Natural killer cell treated with Interleukin-12 subunit alpha and Interleukin-12 subunit beta and Interleukin-15 and Interleukin-18, amount 100 ng/mL, for 72 hours (primary cell): ENCODE results near the gene SRGAP3. TPM values are rescaled to one million over a fixed set of nuclear protein-coding genes. Genes with fewer than 3 reads are reported as not detected.
A peak's percentile ranks its signal among the peaks of the same experiment; 100 is the strongest.

Experiments used
- ATAC-seq, 2 donors: fragments of 150-1000 bp; cut with Tn5 transposase in 1 of 2; sonication (Bioruptor Pico), chemical (Tn5 transposase) in 1 of 2; 2 replicates each; pipeline ENCODE4 v1.10.0; 2021
- DNase-seq: peaks from one replicate; pipeline ENCODE4 v3.0.0; 2022; ENCODE audit warnings: low spot score
- H3K27ac Mint-ChIP-seq, 2 donors: 1 replicate in 1 of 2; 2 replicates in 1 of 2; pipeline ENCODE4 v1.8.0; 2022; ENCODE audit warnings: mixed read lengths in 2 of 2, mild to moderate bottlenecking in 1 of 2, moderate library complexity in 1 of 2
- H3K27me3 Mint-ChIP-seq, 2 donors: 1 replicate in 1 of 2; 2 replicates in 1 of 2; pipeline ENCODE4 v1.8.0; 2022; ENCODE audit warnings: mixed read lengths in 2 of 2
- H3K36me3 Mint-ChIP-seq: one replicate; pipeline ENCODE4 v1.8.0; 2022; ENCODE audit warnings: mixed read lengths
- H3K4me1 Mint-ChIP-seq, 2 donors: 1 replicate in 1 of 2; 2 replicates in 1 of 2; pipeline ENCODE4 v1.8.0; 2022; ENCODE audit warnings: low read depth in 2 of 2, mixed read lengths in 2 of 2, mild to moderate bottlenecking in 1 of 2
- H3K4me3 Mint-ChIP-seq: one replicate; pipeline ENCODE4 v1.8.0; 2022; ENCODE audit warnings: mixed read lengths
- H3K9me3 Mint-ChIP-seq: 2 replicates; pipeline ENCODE4 v1.8.0; 2022; ENCODE audit warnings: mixed read lengths
- total RNA-seq, 2 donors: library from RNA; stranded (reverse); gene quantifications; one replicate each; pipeline ENCODE4 v1.2.3, GENCODE V29; 2022

Gene SRGAP3
- total RNA-seq, 2 donors from 2014 or later: 0.33 to 1.6 TPM

DNA sequence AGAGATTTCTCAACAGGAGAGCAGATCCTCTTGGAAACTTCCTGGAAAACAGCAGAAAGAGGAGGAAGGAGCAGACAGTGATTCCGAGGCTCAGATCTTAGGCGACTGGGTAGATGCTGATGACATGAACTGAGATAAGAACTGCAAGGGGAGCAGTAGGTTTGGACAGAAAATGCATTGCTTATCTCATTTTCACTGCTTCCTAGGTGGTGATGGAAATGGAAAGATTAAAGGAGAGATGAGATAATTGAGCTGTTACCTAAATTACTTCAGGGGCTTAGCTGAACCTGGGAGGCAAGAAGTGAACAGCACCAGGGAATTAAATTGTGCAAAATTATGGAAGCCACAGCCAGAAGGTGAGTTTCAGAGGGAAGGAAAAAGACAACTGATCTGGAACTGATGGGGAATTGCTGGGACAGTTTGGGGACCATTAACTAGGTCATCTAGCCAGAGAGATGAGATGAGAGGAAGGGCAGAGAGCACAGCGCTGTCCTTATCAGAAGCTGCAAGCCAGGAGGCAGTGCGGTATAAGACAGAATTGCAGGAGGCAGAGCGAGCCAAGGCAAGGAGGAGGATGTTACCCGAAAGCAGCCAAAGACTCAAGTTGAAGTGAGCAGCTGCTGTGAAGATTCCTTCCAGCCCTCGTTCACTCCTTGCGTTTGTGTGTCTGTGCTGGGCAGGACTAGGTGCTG is 140.4 kb downstream of the SRGAP3 start:
- H3K4me1 Mint-ChIP-seq: no peaks in the 10 kb centered on the region
- no peak overlapping the region for H3K27ac Mint-ChIP-seq
- no peak for DNase-seq
- ATAC-seq: no peak
- peaks cover 2 to 7% of the 10 kb centered on the region in 2 donors for H3K27me3 Mint-ChIP-seq
- H3K36me3 Mint-ChIP-seq: no peaks in the 10 kb centered on the region
- no peak overlapping the region for H3K4me3 Mint-ChIP-seq
- no peaks in the 10 kb centered on the region for H3K9me3 Mint-ChIP-seq

DNA sequence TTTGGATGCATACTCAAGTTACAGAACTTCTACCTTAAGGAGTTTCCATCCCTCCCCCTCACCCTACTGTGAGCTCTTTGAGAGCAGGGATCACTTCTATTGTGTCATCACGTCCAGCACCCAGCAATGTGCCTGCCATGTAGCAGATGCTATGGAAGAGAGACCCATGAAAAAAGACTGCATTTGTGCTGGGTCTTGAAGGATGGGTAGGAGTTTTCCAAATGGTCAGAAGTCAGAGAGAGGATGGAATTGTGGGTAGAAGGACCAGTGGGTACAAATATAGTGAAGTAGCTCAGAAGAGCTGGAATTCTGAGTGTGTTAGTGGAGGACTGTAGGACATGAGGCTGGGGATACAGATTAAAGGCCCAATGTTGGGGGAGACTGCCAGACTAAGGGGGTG is 141.7 kb downstream of the SRGAP3 start:
- Mint-ChIP-seq H3K27ac (no peak overlapping the region), H3K27me3 (peaks cover 2 to 7% of the 10 kb centered on the region in 2 donors), H3K4me1 (no peaks in the 10 kb centered on the region), H3K4me3 (no peak overlapping the region), H3K36me3 (no peaks in the 10 kb centered on the region), H3K9me3 (no peaks in the 10 kb centered on the region)
- DNase-seq (no peak), ATAC-seq (no peak)

GRCh38 chr3:9105421-9105820 is 144.0 kb downstream of the SRGAP3 start:
- no peak for ATAC-seq
- Mint-ChIP-seq H3K9me3 (no peaks in the 10 kb centered on the region), H3K36me3 (no peaks in the 10 kb centered on the region), H3K4me3 (no peak overlapping the region), H3K27me3 (peaks cover 2 to 13% of the 10 kb centered on the region in 2 donors), H3K4me1 (no peaks in the 10 kb centered on the region), H3K27ac (no peak overlapping the region)
- no peak for DNase-seq

DNA sequence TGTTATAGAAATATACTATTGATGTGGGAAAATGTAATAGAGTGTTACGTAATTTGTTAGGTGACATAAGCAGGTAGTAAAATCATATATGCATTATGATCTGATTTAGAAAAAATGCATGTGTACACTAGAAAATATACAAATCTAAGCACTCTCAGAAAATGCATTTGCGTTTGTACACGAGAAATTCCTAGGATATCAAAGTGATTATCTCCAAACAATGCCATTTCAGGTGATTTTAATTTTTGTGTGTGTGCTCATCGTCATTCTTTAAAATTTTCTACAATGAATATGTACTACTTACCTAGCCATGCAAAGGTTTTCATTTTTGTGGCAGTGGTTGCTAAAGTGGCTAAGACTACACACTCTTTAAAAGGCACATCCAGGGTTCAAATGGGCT is 145.3 kb downstream of the SRGAP3 start:
- H3K9me3 Mint-ChIP-seq: no peaks in the 10 kb centered on the region
- DNase-seq (no peak), ATAC-seq (no peak)
- H3K4me3 Mint-ChIP-seq: no peak overlapping the region
- H3K27ac Mint-ChIP-seq: no peak overlapping the region
- no peaks in the 10 kb centered on the region for H3K4me1 Mint-ChIP-seq
- no peaks in the 10 kb centered on the region for H3K36me3 Mint-ChIP-seq
- peaks cover 0 to 12% of the 10 kb centered on the region in 2 donors for H3K27me3 Mint-ChIP-seq

GRCh38 chr3:9102240-9102981 is 147.0 kb downstream of the SRGAP3 start:
- Mint-ChIP-seq H3K36me3 (no peaks in the 10 kb centered on the region), H3K4me3 (no peak overlapping the region), H3K27me3 (peaks cover 0 to 22% of the 10 kb centered on the region in 2 donors), H3K27ac (no peak overlapping the region), H3K9me3 (no peaks in the 10 kb centered on the region), H3K4me1 (no peaks in the 10 kb centered on the region)
- ATAC-seq (no peak), DNase-seq (no peak)

GRCh38 chr3:9101286-9101685 is 148.2 kb downstream of the SRGAP3 start:
- H3K4me1 Mint-ChIP-seq: no peaks in the 10 kb centered on the region
- H3K9me3 Mint-ChIP-seq: no peaks in the 10 kb centered on the region
- DNase-seq (no peak), ATAC-seq (peak in 1 of 2 donors; percentile 16)
- H3K27ac Mint-ChIP-seq: no peak overlapping the region
- H3K4me3 Mint-ChIP-seq: no peak overlapping the region
- no peaks in the 10 kb centered on the region for H3K36me3 Mint-ChIP-seq
- H3K27me3 Mint-ChIP-seq: peaks cover 0 to 22% of the 10 kb centered on the region in 2 donors

- no peak overlapping the region for H3K4me3 Mint-ChIP-seq
- ATAC-seq: no peak
Observed at GRCh38 chr3:9100513-9100894, 148.9 kb downstream of the SRGAP3 start.

GRCh38 chr3:9099702-9100512 is 149.5 kb downstream of the SRGAP3 start:
- H3K27me3 Mint-ChIP-seq: peaks cover 0 to 22% of the 10 kb centered on the region in 2 donors
- no peak overlapping the region for H3K27ac Mint-ChIP-seq

More at GRCh38 chr3:9100513-9100894, 148.9 kb downstream of the SRGAP3 start:
- H3K36me3 Mint-ChIP-seq: no peaks in the 10 kb centered on the region
- no peak for DNase-seq
- H3K27ac Mint-ChIP-seq: no peak overlapping the region
- H3K27me3 Mint-ChIP-seq: peaks cover 0 to 22% of the 10 kb centered on the region in 2 donors
- H3K4me1 Mint-ChIP-seq: no peaks in the 10 kb centered on the region
- H3K9me3 Mint-ChIP-seq: no peaks in the 10 kb centered on the region

GRCh38 chr3:9098716-9099675 is 150.4 kb downstream of the SRGAP3 start:
- DNase-seq: no peak
- Mint-ChIP-seq H3K9me3 (no peaks in the 10 kb centered on the region), H3K4me1 (no peaks in the 10 kb centered on the region), H3K27me3 (peaks cover 0 to 23% of the 10 kb centered on the region in 2 donors), H3K36me3 (no peaks in the 10 kb centered on the region), H3K4me3 (no peak overlapping the region), H3K27ac (no peak overlapping the region)
- no peak for ATAC-seq

More at GRCh38 chr3:9099702-9100512, 149.5 kb downstream of the SRGAP3 start:
- ATAC-seq (no peak), DNase-seq (no peak)
- Mint-ChIP-seq H3K4me1 (no peaks in the 10 kb centered on the region), H3K9me3 (no peaks in the 10 kb centered on the region), H3K36me3 (no peaks in the 10 kb centered on the region), H3K4me3 (no peak overlapping the region)

- Mint-ChIP-seq H3K36me3 (no peaks in the 10 kb centered on the region), H3K27ac (no peak overlapping the region), H3K27me3 (peaks cover 4 to 32% of the 10 kb centered on the region in 2 donors), H3K4me1 (no peaks in the 10 kb centered on the region), H3K4me3 (no peak overlapping the region), H3K9me3 (no peaks in the 10 kb centered on the region)
- DNase-seq (no peak), ATAC-seq (no peak)
Observed at GRCh38 chr3:9097495-9097894, 152.0 kb downstream of the SRGAP3 start.

DNA sequence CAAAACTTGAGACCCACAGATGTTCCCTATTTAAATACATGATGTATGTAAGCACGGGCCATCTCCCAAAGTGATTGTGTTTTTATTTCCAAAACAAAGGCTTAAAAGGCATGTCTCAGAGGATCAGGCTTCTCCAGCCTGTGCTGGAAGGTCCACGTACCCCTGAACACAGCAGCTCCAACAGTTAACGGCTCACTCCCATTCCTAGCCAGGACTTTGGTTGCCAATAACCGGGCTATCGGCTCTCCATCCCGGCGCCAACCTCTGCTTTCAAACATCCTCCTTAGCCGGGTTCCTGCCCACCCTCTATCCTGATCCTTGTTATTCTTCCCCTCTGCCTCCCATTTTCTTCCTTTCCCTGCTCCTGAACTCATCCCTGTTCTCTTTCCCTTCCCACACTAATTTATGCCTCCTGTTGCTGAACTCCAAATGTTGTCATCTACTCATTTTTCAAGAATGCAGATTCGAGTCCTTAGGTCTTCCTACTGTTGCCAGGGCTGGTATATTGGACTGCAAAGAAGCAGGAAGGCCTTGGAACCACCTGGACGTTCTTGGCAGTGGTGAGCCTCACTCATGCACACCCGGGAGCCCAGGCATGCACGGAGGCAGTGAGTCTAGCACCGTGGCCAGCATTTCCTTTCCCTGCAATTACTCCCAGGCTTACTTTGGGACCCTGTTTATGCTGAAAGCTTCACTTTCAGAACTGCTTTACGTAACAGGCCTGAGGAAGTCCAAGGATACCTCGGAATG is 157.8 kb downstream of the SRGAP3 start:
- DNase-seq (no peak), ATAC-seq (no peak)
- H3K9me3 Mint-ChIP-seq: no peaks in the 10 kb centered on the region
- no peak overlapping the region for H3K4me3 Mint-ChIP-seq
- H3K27ac Mint-ChIP-seq: no peak overlapping the region
- H3K27me3 Mint-ChIP-seq: peaks cover 4 to 9% of the 10 kb centered on the region in 2 donors
- no peaks in the 10 kb centered on the region for H3K4me1 Mint-ChIP-seq
- no peaks in the 10 kb centered on the region for H3K36me3 Mint-ChIP-seq

- Mint-ChIP-seq H3K4me1 (no peaks in the 10 kb centered on the region), H3K36me3 (no peaks in the 10 kb centered on the region), H3K27me3 (peaks cover 6 to 7% of the 10 kb centered on the region in 2 donors), H3K9me3 (no peaks in the 10 kb centered on the region), H3K27ac (no peak overlapping the region), H3K4me3 (no peak overlapping the region)
- ATAC-seq (no peak), DNase-seq (no peak)
Observed at GRCh38 chr3:9088441-9089353, 160.7 kb downstream of the SRGAP3 start.
